GM12864 (cell line): ENCODE measurements around the gene LPIN1.

Source experiments
- DNase-seq: peaks from one replicate; pipeline ENCODE4 v3.0.0-alpha.2; 2011; ENCODE audit warnings: low read depth
- H3K4me3 ChIP-seq: 2 replicates; pipeline ENCODE4 v1.5.1; 2011; ENCODE audit warnings: mild to moderate bottlenecking, low read depth, low read length, control low read depth
- TF ChIP-seq, protein P1 (sequence below): IDR thresholded peaks from 2 replicates; pipeline ENCODE4 v1.5.1; 2011; ENCODE audit warnings: low read depth, mild to moderate bottlenecking, moderate library complexity, low read length, control low read depth, inconsistent platforms; ENCODE audit errors: missing control alignments

The LPIN1 gene

DNA sequence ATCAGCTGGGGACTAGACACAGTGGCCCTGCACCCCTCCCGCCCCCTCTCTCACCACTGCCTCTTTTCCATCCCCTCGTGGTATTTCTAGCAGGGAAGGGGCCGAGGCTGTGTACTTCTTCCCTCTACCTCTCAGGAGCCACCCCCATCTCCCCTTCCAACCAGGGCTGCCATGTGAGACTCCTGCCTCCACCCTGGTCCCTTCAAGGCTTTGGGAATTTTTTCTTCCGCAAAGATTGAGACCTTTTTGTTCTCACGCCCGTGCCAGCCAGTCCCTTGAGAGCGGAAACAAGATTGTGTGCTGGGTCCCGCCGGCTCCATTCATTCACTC is 39.1 kb downstream of the LPIN1 start:
- TF ChIP-seq, protein P1, sequence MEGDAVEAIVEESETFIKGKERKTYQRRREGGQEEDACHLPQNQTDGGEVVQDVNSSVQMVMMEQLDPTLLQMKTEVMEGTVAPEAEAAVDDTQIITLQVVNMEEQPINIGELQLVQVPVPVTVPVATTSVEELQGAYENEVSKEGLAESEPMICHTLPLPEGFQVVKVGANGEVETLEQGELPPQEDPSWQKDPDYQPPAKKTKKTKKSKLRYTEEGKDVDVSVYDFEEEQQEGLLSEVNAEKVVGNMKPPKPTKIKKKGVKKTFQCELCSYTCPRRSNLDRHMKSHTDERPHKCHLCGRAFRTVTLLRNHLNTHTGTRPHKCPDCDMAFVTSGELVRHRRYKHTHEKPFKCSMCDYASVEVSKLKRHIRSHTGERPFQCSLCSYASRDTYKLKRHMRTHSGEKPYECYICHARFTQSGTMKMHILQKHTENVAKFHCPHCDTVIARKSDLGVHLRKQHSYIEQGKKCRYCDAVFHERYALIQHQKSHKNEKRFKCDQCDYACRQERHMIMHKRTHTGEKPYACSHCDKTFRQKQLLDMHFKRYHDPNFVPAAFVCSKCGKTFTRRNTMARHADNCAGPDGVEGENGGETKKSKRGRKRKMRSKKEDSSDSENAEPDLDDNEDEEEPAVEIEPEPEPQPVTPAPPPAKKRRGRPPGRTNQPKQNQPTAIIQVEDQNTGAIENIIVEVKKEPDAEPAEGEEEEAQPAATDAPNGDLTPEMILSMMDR: no peak
- no peak for DNase-seq
- H3K4me3 ChIP-seq: no peak overlapping the region

DNA sequence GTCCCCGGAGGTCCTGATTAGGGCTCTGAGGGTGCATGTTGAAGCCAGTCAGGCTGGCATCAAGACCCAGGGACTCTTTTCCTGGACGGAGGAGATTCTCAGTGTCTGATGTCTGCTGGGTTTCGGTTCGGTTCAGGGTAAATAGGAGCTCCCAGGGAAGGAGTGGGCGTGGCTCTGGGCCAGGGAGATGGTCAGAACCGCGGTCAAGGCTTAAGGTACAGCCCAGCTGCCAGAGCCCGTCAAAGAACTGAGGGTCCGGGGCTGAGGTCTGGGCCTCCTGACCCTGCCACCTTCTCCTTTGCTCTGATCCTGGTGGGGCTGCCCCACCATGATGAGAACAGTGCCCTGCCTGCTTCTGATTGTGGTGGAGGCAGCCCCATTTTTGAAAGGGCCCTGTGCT is 39.8 kb downstream of the LPIN1 start:
- no peak overlapping the region for H3K4me3 ChIP-seq
- TF ChIP-seq, protein P1: no peak
- DNase-seq: no peak

DNA sequence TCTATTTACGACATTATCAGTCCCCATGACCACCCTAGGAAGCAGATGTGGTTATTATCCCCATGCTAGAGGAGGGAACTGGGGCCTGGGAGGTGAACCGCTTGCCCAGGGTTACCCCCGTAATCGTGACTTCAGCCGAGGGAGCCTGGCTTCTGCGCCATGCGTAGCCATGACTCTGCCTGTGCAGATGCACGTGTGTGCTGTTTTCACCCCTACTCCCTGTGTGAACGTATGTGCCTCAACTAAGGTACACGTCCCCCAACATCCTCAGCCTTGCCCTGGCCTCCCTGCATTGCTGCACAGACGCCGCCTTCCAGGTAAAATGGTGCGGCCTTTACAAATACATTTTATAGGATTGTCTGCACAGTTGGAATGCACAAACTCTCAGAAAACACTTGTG is 40.2 kb downstream of the LPIN1 start:
- TF ChIP-seq, protein P1: no peak
- no peak overlapping the region for H3K4me3 ChIP-seq
- DNase-seq: no peak

DNA sequence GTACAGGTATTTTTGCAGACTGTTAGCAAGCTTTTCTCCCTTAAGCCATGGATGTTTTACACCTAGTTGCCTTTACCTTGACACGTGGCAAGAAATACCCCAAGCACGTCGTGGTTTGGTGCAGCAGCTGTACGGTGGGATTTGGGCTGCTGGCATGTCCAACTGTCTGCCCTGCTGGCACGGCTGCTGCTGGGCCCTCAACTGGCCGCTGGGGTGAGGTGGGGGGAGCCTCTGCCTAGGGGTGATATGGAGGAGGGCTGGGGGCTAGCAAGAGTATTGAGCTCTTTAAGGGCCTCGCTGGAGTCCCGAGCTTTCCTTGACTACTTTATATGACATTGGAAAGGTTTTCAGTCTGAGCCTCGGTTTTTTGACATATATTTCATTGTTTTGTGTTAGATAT is 41.6 kb downstream of the LPIN1 start:
- TF ChIP-seq, protein P1: no peak
- H3K4me3 ChIP-seq: no peak overlapping the region
- no peak for DNase-seq

DNA sequence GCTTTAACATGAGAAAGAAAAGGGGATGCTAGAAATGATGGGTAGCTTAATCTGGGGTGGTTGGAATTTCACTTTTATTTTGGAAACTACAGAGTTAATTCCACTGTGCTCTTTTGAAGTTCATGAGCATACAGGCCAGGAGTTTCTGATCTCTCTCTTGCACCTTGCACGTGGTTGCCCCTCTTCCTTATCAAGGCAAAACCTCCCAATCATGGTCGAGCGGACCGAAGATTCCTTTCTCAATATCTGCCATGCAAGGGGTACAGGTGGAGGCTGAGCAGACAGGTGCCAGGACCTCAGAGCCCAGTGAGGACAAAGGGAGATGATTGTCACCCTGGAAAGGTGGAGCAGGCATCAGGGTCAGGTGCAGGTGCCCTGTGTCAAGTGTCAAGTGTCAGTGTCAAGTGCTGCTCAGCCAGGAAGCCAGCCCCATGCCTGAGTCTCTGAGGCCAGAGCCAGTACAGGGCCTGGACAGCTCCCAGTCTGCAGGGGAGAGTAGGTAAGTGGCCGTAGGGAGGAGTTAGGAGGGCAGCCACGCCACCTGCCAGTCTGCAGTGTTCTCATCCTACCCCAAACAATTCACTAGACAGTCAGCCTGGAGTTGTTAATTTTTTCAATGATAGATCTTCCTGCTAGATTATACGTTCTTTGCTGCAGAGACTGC is 42.2 kb downstream of the LPIN1 start:
- H3K4me3 ChIP-seq: no peak overlapping the region
- TF ChIP-seq, protein P1: no peak
- no peak for DNase-seq

DNA sequence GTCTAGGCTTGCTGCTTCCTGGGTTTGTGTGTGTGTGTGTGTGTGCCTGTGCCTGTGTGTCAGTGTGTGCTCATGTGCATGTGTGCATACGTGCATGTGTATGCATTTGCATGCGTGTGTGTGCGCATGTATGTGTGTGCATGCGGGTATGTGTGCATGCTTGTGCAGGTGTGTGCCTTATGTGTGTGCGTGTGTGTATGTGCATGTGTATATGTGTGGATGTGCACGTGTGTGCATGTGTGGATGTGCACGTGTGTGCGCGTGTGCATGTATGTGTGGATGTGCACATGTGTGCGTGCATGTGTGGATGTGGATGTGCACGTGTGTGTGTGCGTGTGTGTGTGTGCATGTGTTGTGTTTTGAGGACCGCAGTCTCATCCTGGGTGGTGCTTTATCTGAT is 42.8 kb downstream of the LPIN1 start:
- TF ChIP-seq, protein P1: no peak
- no peak for DNase-seq
- no peak overlapping the region for H3K4me3 ChIP-seq

DNA sequence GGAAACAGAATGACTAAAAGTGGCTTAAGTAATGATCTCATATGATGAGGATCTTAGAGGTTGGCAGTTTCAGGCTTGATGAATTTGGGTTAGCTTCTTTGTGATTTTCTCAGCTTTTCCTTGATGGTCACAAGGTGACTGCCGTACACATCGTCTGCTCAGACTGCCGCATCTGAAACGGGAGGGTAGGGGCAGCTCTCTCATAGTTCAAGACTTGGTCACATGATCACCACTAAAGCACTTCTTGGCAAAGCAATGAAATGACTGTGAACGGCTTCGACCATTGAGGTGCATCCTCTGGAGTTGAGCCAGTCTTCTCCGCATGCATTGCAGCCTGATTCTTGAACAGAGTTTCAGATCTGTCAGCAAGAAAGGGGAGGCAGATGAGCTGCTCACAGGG is 43.8 kb downstream of the LPIN1 start:
- TF ChIP-seq, protein P1: no peak
- no peak overlapping the region for H3K4me3 ChIP-seq
- DNase-seq: no peak
